Measurements from ENCODE around the gene DFFA. TPM values are rescaled to one million over a fixed set of nuclear protein-coding genes. Genes with fewer than 3 reads are reported as not detected.
A peak's percentile ranks its signal among the peaks of the same experiment; 100 is the strongest.
"Not testable (repeated sequence)": the region's sequence is repeated elsewhere in the genome, so short reads cannot be mapped to it uniquely, and the experiment has no call there.

The DFFA gene
- total and polyA plus RNA-seq, 2 experiments from 2014 or later = 24.1 to 30.0 TPM

GRCh38 chr1:10507111-10507879 lies 35.0 kb upstream of the DFFA start:
- Histone ChIP-seq H3K9me3 (ENCODE audit: low read depth) (no peaks in the 10 kb centered on the region), H3K4me2 (no peak overlapping the region), H3K27ac (peak overlapping the region; percentile 15), H3K9me2 (replicated peaks; ENCODE audit: insufficient read depth) (no peaks in the 10 kb centered on the region), H3K36me3 (replicated peaks; ENCODE audit: insufficient read depth, low read depth) (no peaks in the 10 kb centered on the region), H3K4me3 (no peak overlapping the region), H4K20me1 (ENCODE audit: insufficient read depth, poor library complexity, severe bottlenecking) (peaks cover 30% of the 10 kb centered on the region), H3K79me2 (peaks cover 82% of the 10 kb centered on the region), H2AFZ (no peak overlapping the region), H3K27me3 (no peaks in the 10 kb centered on the region), H3K4me1 (ENCODE audit: insufficient read depth) (peaks cover 19% of the 10 kb centered on the region)
- DNase-seq (ENCODE audit: low spot score) = peak; percentile 87
- TF ChIP-seq CTCF (IDR thresholded peaks at IDR 0.05; ENCODE audit: poor library complexity) = peak; percentile 81
- TF ChIP-seq EZH2 (IDR thresholded peaks at IDR 0.05; ENCODE audit: borderline replicate concordance) = no peak
- TF ChIP-seq EZH2phosphoT487 (IDR thresholded peaks at IDR 0.05; ENCODE audit: low read depth, severe bottlenecking, unreplicated experiment) = no peak
- 57% methylated on average over 16 of the region's 17 CpGs for WGBS (ENCODE audit: low lambda C conversion rate, missing lambda C conversion rate)

GRCh38 chr1:10506677-10507047 lies 34.3 kb upstream of the DFFA start:
- Histone ChIP-seq H4K20me1 (ENCODE audit: insufficient read depth, poor library complexity, severe bottlenecking) (peaks cover 26% of the 10 kb centered on the region), H2AFZ (no peak overlapping the region)

GRCh38 chr1:10506046-10506676 lies 33.8 kb upstream of the DFFA start:
- peaks cover 24% of the 10 kb centered on the region for H4K20me1 ChIP-seq (ENCODE audit: insufficient read depth, poor library complexity, severe bottlenecking)
- peaks cover 80% of the 10 kb centered on the region for H3K79me2 ChIP-seq
- not testable (repeated sequence) for H2AFZ ChIP-seq; H3K27me3 ChIP-seq; DNase-seq (ENCODE audit: low spot score); H3K9me3 ChIP-seq (ENCODE audit: low read depth); H3K4me3 ChIP-seq; H3K4me2 ChIP-seq; H3K9me2 ChIP-seq (replicated peaks; ENCODE audit: insufficient read depth); H3K36me3 ChIP-seq (replicated peaks; ENCODE audit: insufficient read depth, low read depth); H3K27ac ChIP-seq
- WGBS (ENCODE audit: low lambda C conversion rate, missing lambda C conversion rate) = 97% methylated on average over 12 of the region's 12 CpGs
- peaks cover 12% of the 10 kb centered on the region for H3K4me1 ChIP-seq (ENCODE audit: insufficient read depth)

More at GRCh38 chr1:10506677-10507047, 34.3 kb upstream of the DFFA start:
- TF ChIP-seq EZH2 (IDR thresholded peaks at IDR 0.05; ENCODE audit: borderline replicate concordance) (no peak), EZH2phosphoT487 (IDR thresholded peaks at IDR 0.05; ENCODE audit: low read depth, severe bottlenecking, unreplicated experiment) (no peak), CTCF (IDR thresholded peaks at IDR 0.05; ENCODE audit: poor library complexity) (no peak)
- Histone ChIP-seq H3K9me3 (ENCODE audit: low read depth) (no peaks in the 10 kb centered on the region), H3K27me3 (no peaks in the 10 kb centered on the region), H3K79me2 (peaks cover 82% of the 10 kb centered on the region), H3K4me2 (no peak overlapping the region), H3K27ac (no peak overlapping the region), H3K4me3 (no peak overlapping the region), H3K4me1 (ENCODE audit: insufficient read depth) (peaks cover 17% of the 10 kb centered on the region), H3K36me3 (replicated peaks; ENCODE audit: insufficient read depth, low read depth) (no peaks in the 10 kb centered on the region), H3K9me2 (replicated peaks; ENCODE audit: insufficient read depth) (no peaks in the 10 kb centered on the region)
- 74% methylated on average over 4 of the region's 4 CpGs for WGBS (ENCODE audit: low lambda C conversion rate, missing lambda C conversion rate)
- no peak for DNase-seq (ENCODE audit: low spot score)

GRCh38 chr1:10504249-10504648 lies 31.9 kb upstream of the DFFA start:
- Histone ChIP-seq H3K4me2 (no peak overlapping the region), H3K36me3 (replicated peaks; ENCODE audit: insufficient read depth, low read depth) (no peaks in the 10 kb centered on the region), H3K9me3 (ENCODE audit: low read depth) (no peaks in the 10 kb centered on the region), H2AFZ (no peak overlapping the region), H4K20me1 (ENCODE audit: insufficient read depth, poor library complexity, severe bottlenecking) (peaks cover 15% of the 10 kb centered on the region), H3K9me2 (replicated peaks; ENCODE audit: insufficient read depth) (no peaks in the 10 kb centered on the region), H3K27me3 (no peaks in the 10 kb centered on the region), H3K4me1 (ENCODE audit: insufficient read depth) (no peaks in the 10 kb centered on the region), H3K4me3 (no peak overlapping the region), H3K79me2 (peaks cover 80% of the 10 kb centered on the region), H3K27ac (no peak overlapping the region)
- WGBS (ENCODE audit: low lambda C conversion rate, missing lambda C conversion rate) = 65% methylated on average over 5 of the region's 5 CpGs
- no peak for DNase-seq (ENCODE audit: low spot score)
- no peak for TF ChIP-seq EZH2phosphoT487 (IDR thresholded peaks at IDR 0.05; ENCODE audit: low read depth, severe bottlenecking, unreplicated experiment)
- no peak for TF ChIP-seq EZH2 (IDR thresholded peaks at IDR 0.05; ENCODE audit: borderline replicate concordance)
- no peak for TF ChIP-seq CTCF (IDR thresholded peaks at IDR 0.05; ENCODE audit: poor library complexity)
